Measurements from ENCODE around the gene LSG1.
A peak's percentile ranks its signal among the peaks of the same experiment; 100 is the strongest.
"Not testable (repeated sequence)": the region's sequence is repeated elsewhere in the genome, so short reads cannot be mapped to it uniquely, and the experiment has no call there.

The LSG1 gene

DNA sequence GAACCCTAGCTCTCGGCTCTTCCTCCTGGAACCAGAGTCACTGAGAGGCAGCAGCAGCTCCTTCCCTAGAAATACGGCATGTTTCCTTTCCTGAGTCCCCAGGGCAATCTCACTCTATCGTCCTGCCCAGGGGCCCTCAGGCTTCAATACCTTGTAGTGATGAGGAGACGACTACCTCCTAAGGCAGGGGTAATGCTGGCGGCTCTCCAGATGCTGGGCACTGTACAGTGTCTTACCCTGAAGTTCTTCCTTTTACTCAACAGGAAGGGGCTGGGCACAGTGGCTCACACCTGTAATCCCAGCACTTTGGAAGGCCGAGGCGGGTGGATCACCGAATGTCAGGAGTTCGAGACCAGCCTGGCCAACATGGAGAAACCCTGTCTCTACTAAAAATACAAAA lies 52.2 kb downstream of the LSG1 start:
- no peak for DNase-seq (ENCODE audit: low spot score)

DNA sequence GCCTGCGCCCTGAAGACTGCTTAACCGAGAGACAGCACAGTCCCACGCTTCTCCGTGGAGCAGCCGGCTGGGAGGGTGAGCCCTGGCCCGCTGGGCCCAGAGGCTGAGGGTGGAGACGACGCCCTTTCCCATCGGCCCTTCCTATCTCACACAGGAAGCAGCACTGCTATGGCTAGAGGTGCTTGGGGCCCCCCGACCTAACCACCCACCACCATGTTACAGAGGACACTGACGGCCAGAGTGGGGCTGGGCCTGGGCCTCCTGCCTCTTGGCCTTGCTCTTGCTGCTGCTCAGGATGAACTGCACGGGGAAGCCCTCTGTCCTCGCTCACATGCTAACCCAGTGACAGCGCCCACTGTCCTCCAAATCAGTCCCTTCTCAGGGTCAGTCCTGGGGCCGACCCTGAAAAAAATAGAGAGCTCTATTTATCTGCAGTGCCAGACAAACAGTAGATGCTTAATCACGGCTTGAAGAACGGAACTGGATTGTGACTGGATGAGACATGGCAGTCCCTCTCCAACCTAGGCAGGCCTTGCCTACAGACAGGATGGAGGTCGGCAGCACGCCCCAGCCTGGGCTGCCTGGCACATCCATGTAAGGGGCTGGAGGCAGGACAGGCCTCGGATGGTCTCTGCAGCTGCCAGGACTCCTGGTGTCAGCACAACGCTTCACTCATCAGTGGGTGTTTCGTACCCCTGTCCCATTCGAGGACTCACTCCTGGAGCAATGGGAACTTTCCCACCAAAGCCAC lies 53.0 kb downstream of the LSG1 start:
- DNase-seq (ENCODE audit: low spot score): no peak

DNA sequence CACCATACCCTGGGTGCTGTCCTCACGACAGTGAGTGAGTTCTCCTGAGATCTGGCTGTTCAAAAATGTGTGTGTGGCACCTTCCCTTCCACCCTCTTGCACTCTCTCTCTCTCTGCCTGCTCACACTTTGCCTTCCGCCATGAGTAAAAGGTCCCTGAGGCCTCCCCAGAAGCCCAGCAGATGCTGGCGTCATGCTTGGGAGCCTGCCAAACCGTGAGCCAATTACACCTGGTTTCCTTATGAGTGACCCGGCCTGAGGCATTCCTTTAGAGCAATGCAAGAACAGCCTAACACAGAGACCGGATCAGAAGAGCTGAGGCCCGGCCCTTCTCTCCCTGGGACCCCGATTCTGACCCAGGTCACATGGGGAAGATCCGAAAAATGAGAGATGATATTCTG lies 54.2 kb downstream of the LSG1 start:
- DNase-seq (ENCODE audit: low spot score): no peak

DNA sequence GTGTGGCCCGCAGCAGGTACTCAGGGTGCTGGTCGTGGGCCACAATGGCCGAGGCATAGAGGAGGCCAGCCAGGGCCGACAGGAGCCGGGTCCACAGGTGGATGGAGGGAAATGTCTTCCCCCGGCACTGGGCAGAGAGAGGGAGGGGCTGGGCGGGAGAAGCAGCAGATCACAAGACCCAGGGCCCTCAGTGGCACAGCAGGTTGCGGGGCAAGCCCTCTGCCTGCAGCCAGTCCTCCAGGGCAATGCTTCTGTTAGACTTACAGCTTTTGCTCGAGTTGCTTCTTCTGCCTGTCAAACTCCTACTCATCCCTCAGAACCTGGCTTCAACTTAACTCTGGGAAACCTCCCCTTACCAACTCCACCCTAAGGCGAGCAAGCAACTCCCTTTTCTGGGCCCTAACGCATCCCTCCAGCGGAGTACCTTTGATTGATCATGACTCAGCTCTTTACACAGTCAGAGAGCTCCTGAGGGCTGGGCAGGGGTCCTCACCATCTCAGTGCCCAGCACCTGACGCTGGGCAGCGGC lies 54.8 kb downstream of the LSG1 start:
- no peak for DNase-seq (ENCODE audit: low spot score)

DNA sequence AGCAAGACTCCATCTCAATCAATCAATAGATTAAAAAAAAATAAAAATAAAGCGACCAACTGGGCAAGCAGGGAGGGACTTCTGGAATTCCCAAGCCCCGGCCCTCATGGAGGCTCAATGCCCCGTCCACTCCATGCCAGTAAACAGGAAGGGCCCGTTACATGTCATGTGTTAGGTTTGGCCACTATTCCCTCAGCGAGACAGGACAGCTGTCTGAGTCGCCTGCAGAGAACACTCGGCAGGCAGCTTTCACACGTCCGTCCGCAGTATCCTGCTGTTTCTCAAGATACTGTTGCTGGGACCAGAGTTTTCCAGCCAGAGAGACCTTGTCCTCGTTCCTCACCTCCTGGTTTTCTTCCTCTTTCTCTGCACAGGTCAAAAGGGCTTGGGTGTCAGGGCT lies 56.8 kb downstream of the LSG1 start:
- DNase-seq (ENCODE audit: low spot score): no peak

DNA sequence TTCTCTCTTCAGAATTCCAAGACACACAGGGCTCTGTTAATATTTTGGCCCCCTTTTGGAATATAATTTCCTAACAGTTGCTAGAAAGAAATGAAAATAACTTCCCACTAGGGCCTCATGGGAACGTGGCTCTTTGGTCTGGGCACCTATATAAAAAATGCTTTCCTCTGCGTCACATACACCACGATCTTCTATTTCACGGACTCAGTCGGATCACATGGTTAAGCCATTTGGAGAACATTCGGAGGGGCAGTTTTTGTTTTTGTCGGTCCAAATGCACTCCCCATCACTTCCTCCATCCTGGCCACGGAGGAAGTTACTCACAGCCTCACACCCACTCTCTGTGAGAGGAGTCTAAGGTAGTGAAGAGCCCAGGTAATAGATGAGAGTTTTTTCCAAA lies 59.8 kb downstream of the LSG1 start:
- DNase-seq (ENCODE audit: low spot score): no peak

DNA sequence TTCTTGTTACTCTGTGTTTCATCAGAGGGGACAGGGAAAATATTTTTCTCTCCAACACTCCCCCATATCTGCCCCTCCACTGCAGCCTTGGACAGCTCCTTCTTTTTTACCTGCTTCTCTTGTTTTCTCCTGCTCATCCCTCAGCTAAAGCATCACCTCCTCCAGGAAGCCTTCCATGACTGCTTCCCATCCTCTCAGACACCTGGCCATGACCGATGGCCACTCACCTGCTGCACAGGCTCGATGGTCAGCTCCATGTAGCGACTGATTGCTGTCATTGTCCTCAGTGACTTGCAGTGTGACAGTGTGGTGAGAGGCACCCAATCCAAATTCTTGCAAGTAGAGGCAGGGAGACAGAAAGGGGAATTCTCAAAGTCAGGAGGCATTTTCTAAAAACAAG lies 61.3 kb downstream of the LSG1 start:
- no peak for DNase-seq (ENCODE audit: low spot score)

DNA sequence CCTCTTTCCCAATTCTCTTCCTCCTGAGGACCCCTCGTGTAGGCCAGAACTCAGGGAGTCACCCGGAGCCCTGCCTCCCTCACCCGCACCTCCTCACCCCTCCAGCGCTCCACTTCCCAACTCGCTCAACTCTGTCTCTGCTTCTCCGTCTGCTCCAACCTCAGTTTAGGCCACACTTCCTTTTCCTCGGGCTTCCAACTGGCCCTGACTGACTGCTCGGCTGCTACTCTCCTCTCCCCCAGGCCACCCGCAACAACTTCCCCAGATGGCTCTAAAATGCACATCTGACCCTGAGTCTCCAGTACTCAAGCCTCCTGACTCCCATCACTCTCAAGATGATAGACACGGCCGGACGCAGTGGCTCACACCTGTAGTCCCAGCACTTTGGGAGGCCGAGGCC lies 62.4 kb downstream of the LSG1 start:
- DNase-seq (ENCODE audit: low spot score): no peak

DNA sequence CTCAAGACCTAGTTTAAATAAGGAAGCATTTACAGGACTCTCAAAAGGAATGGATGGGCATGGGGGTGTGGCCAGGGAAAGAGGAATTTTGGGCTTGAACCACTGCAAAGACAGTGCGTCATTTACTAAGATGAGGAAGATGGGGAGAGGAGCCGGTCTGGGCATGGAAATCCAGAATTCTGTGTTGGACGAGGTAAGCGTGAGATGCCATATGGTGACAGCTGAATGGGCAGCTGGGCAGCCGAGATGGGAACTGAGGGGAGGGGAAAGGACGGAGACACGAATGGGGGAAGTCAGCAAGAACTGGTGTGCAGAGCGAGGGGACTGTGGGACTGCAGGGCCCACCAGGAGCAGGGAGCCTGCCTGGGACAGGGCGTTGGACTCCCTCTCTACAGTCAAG lies 63.0 kb downstream of the LSG1 start:
- DNase-seq (ENCODE audit: low spot score): no peak

DNA sequence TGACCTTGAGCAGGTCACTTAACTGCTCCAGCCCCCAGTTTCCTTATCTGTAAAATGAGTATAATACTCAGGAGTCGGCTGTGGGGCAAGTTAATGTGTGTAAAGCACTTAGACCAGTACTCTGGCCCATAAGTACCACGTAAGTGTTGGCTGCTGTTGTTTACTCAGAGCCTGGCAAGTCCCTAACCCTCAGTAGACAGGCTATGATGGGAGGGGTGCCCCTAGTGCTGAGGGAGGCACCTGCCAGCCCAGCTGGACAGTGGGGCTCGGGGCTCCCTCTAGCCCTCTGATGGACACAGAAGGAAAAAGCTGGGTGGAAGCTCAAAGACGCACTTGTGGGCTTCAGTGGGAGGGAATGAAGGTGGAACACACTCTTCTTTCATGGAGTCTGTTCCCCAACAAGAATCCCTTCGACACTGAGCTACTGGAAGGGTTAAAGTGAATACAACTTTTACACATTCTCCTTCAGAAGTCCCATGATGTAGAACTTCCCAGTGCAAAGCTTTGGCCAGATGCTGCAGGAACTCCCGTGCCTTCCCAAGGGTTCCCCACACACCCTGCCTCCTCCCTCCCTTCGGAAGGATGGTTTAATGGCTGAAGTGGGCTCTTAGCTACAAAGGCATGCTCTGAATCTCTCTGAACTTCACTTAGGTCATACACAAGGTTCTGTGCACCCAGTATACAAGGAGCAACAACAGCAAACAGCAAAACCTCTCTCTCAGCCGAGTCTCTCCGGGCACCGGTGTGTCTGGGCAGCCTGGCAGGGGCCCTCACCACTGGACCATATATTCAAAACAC lies 64.2 kb downstream of the LSG1 start:
- DNase-seq (ENCODE audit: low spot score): no peak

DNA sequence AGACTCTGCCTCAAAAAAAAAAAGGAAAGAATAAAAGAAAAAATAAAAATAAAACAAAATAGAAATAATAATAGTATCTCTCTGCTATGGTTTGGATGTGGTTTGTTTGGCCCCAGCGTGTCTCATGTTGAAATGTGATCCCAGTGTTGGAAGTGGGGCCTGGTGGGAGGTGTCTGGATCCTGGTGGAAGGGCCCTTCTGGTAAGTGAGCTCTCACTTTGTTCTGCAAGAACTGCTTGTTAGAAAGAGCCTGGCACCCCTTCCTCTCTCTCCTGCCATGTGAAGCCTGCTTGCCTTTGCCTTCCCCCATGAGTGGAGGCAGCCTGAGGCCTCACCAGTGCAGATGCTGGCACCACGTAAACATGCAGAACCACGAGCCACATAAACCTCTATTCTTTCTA lies 65.0 kb downstream of the LSG1 start:
- no peak for DNase-seq (ENCODE audit: low spot score)

DNA sequence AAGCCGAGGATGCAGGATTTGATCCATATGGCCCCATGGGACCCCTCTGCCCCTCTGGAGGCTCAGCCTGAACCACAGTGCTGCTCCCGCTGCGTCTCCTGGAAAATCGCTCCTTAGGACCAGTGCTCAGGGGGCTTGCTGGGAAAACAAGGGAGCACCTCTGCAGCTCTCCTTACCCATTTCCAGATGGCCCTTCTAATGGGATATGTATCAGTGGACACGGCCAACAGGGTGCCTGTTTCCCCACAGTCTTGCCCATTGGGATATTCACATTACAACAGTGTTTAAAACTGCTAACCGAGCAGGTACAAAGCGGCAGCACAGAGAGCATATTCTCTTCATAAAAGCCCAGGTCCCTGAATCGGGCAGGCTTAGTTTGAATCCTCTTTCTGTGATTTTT lies 65.8 kb downstream of the LSG1 start:
- DNase-seq (ENCODE audit: low spot score): peak; percentile 50

DNA sequence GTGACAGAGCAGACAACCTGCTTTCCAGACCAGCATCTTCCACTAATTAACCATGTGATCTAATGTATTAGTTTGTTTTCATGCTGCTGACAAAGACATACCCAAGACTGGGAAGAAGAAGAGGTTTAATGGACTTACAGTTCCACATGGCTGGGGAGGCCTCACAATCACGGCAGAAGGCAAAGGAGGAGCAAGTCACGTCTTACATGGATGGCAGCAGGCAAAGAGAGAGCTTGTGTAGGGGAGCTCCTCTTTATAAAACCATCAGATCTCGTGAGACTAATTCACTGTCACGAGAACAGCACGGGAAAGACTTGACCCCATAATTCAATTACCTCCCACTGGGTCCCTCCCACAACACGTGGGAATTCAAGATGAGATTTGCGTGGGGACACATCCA lies 66.7 kb downstream of the LSG1 start:
- not testable (repeated sequence) for DNase-seq (ENCODE audit: low spot score)

DNA sequence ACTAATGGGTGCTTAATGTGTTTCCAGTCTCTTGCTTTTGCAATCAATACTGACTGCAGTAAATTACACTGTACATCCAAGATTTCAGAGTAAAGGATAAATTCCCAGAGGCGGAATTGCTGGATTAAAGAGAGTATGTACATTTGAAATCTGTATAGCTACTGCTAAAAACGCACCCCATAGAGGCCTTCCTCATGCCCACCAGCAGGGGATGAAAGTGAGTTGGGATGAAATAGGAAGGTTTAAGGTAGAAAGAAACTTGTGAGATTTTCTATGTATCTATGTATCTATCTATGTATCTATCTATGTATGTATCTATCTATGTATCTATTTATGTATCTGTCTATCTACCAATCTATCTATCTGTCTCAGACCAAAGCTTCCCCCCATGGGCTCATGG lies 67.2 kb downstream of the LSG1 start:
- DNase-seq (ENCODE audit: low spot score): no peak

DNA sequence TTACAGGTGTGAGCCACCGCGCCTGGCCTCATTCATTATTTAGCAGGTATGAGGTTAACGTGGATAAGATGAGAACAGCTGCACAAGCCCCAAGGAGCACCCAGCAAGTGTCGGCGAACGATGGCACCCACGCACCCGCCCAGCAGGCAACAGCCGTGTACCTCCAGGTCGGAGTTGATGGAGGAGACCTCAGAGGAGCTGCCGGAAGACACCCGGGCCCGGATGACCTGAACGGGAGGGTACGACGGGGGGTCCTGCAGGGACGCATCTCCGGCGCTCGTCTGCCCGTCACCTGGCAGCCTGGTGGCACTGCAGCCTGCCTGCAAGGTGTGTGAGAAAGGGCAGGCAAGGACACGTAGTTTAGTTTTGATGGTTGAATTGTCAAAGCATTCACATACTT lies 67.9 kb downstream of the LSG1 start:
- no peak for DNase-seq (ENCODE audit: low spot score)

DNA sequence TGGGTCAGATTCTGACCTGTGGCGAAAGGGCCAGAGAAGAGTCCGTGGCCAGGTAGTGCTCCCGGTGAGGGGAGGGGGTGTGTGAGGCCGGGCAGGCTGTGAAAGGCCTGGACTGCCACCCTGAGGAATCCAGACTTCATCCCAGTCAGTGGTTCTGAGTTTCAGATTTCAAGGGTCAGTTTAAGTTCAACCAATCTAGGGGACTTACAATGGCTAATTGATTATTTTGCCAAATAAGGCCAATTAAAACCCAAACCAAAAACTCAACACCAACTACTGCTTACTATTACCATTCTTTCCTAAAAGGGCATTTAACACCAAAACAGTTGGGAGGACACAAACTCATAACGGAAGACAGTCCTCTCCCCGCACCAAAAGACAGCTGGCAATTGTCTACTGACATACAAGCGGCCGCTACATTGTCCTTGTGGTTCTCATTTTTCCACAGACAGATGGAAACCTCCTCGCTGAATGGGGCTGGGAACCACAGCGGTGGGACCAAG lies 69.3 kb downstream of the LSG1 start:
- no peak for DNase-seq (ENCODE audit: low spot score)

DNA sequence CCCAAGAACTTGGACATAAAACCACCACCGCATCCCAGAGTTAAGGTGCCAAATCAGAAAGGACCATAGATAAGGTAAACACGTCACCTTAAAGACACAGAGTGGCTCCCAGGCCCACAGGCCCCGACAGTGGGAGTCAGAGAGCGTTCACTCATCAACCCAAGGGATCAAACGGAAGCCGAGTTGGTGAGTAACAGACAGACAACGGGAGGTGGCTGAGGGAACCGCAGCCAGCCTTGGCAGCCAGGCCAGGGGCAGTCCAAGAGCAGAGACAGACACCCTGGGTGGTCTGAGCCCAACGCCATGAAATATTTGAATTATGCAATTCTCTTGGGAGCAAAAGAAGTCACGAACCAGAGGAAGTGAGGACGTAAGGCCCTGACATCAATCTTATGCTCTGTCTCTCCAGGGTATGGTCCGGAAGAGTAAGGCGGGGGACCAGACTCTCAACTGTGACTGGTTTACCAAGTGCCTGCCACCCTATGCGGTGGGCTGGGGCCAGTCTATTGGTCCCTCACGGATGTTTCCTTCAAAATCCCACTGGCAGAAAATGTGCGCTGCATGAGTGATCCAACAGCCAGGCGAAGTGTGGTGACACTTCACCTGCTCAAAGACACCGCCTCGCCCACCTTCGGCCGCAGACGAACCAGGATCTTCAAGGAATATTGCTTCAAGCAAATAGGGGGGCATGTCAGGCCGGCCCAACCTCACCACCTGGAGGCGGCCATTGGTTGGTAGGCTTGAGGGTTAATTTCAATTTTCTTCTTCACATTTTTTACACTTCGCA lies 73.0 kb downstream of the LSG1 start:
- no peak for DNase-seq (ENCODE audit: low spot score)

DNA sequence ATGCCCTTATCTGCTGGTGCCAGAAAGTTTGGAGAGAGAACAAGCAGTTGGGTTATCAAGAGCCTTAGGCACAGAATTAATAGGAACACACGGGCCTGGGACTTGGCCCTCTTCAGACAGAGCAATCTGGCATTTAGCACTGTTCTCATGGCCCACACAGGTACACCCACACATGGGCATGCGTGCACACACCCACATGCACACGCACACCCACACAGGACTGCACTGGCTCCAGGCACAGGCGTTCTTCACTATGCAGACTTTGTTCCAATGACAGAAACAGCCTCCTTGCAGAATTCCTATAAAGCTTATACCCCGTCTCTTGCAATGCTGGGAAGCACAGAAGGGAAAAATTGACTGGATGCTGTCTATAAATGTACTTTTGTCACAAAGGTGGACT lies 75.1 kb downstream of the LSG1 start:
- no peak for DNase-seq (ENCODE audit: low spot score)

DNA sequence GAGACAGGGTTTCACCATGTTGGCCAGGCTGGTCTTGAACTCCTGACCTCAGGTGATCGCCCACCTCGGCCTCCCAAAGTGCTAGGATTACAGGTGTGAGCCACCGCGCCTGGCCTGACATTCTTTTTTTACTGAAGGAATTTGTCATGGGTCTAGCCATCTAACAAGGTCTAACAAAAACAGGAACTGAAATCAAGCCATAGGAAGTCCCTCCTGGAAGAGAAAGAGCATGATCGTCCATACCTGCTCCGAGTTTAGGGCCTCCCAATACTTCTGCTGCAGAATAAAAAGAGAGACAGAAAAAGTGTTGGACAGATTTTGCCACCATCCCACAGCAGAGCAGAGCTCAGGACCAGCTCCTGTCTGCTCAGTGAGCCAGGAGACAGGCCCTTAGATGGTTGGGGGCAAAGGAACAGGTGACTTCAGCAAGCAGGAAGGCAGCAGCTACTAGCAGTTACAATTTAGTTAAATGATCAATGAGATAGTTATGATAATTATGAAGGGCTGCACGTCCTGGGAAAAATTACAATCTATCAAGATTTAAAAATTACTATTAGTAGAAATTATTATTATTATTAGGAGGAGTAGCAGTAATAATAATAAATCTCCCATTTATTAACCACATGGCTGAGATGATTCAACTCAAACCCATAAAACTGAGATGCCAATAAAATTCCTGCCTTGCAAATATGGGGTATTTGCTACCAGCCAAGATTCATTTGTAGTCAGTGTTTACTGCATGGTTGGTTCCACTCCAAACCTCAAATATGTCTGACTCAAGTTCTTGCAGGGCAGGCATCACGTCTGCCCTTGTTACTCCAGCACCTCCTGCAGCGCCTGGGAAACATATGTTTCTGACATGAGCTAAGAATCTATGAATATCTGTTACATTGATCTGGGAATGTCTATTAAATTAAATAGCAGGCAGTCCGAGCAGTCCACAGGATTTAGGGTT lies 78.9 kb downstream of the LSG1 start:
- no peak for DNase-seq (ENCODE audit: low spot score)

Measured in SK-N-DZ (cell line).